HL-60 (cell line): ENCODE results near the gene ARHGAP24.
"Not testable (repeated sequence)": the region's sequence is repeated elsewhere in the genome, so short reads cannot be mapped to it uniquely, and the experiment has no call there.

ENCODE experiments used
- GABPA ChIP-seq: IDR thresholded peaks from 2 replicates; pipeline ENCODE4 v1.6.1; 2012; ENCODE audit warnings: low read depth
- REST ChIP-seq: IDR thresholded peaks from 2 replicates; pipeline ENCODE4 v1.6.1; 2012; ENCODE audit warnings: low read depth; ENCODE audit not compliant: insufficient replicate concordance
- TF ChIP-seq, protein P1 (sequence below): IDR thresholded peaks from one replicate; pipeline ENCODE4 v1.5.1; 2011; ENCODE audit warnings: low read length, control low read depth, inconsistent platforms; ENCODE audit not compliant: insufficient read depth

DNA sequence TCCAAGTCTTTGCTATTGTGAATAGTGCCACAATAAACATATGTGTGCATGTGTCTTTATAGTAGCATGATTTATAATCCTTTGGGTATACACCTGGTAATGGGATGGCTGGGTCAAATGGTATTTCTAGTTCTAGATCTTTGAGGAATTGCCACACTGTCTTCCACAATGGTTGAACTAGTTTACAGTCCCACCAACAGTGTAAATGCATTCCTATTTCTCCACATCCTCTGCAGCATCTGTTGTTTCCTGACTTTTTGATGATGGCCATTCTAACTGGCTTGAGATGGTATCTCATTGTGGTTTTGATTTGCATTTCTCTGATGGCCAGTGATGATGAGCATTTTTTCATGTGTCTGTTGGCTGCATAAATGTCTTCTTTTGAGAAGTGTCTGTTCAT is 26.2 kb downstream of the ARHGAP24 start:
- TF ChIP-seq, protein P1, sequence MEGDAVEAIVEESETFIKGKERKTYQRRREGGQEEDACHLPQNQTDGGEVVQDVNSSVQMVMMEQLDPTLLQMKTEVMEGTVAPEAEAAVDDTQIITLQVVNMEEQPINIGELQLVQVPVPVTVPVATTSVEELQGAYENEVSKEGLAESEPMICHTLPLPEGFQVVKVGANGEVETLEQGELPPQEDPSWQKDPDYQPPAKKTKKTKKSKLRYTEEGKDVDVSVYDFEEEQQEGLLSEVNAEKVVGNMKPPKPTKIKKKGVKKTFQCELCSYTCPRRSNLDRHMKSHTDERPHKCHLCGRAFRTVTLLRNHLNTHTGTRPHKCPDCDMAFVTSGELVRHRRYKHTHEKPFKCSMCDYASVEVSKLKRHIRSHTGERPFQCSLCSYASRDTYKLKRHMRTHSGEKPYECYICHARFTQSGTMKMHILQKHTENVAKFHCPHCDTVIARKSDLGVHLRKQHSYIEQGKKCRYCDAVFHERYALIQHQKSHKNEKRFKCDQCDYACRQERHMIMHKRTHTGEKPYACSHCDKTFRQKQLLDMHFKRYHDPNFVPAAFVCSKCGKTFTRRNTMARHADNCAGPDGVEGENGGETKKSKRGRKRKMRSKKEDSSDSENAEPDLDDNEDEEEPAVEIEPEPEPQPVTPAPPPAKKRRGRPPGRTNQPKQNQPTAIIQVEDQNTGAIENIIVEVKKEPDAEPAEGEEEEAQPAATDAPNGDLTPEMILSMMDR, result not testable (repeated sequence)
- not testable (repeated sequence) for TF ChIP-seq REST, GABPA
